ENCODE results near the gene MLNR. TPM values are rescaled to one million over a fixed set of nuclear protein-coding genes. Genes with fewer than 3 reads are reported as not detected.
A peak's percentile ranks its signal among the peaks of the same experiment; 100 is the strongest.

MLNR gene
- total RNA-seq, 2 experiments from 2014 or later = not detected

DNA sequence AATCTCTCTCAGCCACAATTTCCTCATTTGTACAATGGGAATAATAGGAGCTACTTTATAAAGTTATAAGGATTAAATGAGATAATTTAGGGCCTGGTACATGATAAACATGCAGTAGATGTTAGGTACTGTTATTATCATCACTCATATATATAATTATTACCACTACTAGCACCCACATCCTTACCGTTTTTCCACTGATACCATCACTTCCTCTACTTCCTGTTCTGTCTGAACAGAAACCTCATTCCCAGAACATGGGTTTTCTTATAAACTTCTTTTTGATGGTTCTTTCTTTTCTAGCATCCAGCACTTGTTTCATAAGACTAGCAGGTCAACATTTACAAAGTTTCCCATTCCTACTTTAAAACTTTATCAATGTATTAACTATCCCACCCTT, 33.9 kb downstream of the MLNR start:
- intact Hi-C loops (cut with micrococcal nuclease) = no loop called here
- no peaks in the 10 kb centered on the region for H3K9me3 Mint-ChIP-seq

DNA sequence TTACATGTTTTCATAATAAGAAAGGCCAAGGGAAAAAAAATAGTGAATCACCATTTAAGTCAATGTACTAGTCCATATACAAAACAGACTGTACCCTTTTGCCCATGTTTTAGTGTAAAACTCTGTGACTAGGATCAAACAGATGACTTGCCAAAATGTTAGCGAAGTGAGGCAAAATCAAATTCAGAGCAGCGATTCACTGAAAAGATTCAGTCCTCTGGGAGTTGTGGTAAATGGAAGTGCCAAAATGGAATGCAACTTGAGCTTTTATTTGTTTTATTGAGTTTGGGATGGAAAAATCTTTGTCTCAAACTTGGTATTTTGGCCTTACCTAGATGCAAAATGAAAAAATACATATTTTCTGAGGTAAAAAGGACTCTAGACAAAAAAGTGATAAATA, 36.7 kb downstream of the MLNR start:
- CTCF ChIA-PET = interaction anchor here (1.5 kb wide), 1 partner anchor 8 kb away, joined by 6 read pairs; no protein-coding TSS in a partner anchor
- no peak overlapping the region for H3K27ac Mint-ChIP-seq

More for the DNA sequence above, 33.9 kb downstream of the MLNR start:
- H3K27me3 Mint-ChIP-seq = no peaks in the 10 kb centered on the region
- TF ChIP-seq, protein P1, sequence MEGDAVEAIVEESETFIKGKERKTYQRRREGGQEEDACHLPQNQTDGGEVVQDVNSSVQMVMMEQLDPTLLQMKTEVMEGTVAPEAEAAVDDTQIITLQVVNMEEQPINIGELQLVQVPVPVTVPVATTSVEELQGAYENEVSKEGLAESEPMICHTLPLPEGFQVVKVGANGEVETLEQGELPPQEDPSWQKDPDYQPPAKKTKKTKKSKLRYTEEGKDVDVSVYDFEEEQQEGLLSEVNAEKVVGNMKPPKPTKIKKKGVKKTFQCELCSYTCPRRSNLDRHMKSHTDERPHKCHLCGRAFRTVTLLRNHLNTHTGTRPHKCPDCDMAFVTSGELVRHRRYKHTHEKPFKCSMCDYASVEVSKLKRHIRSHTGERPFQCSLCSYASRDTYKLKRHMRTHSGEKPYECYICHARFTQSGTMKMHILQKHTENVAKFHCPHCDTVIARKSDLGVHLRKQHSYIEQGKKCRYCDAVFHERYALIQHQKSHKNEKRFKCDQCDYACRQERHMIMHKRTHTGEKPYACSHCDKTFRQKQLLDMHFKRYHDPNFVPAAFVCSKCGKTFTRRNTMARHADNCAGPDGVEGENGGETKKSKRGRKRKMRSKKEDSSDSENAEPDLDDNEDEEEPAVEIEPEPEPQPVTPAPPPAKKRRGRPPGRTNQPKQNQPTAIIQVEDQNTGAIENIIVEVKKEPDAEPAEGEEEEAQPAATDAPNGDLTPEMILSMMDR (IDR thresholded peaks at IDR 0.05) = no peak
- H3K36me3 Mint-ChIP-seq (ENCODE audit: low read depth) = peaks cover 40% of the 10 kb centered on the region
- no peak overlapping the region for H3K27ac Mint-ChIP-seq
- POLR2A ChIA-PET = no interaction called here
- H3K4me3 Mint-ChIP-seq = no peak overlapping the region
- ATAC-seq = no peak
- CTCF ChIA-PET = interaction anchor here (3.2 kb wide), 1 partner anchor 26 kb away, joined by 12 read pairs; no protein-coding TSS in a partner anchor
- H3K4me1 Mint-ChIP-seq (ENCODE audit: low read depth) = peaks cover 53% of the 10 kb centered on the region
- no peak for DNase-seq

DNA sequence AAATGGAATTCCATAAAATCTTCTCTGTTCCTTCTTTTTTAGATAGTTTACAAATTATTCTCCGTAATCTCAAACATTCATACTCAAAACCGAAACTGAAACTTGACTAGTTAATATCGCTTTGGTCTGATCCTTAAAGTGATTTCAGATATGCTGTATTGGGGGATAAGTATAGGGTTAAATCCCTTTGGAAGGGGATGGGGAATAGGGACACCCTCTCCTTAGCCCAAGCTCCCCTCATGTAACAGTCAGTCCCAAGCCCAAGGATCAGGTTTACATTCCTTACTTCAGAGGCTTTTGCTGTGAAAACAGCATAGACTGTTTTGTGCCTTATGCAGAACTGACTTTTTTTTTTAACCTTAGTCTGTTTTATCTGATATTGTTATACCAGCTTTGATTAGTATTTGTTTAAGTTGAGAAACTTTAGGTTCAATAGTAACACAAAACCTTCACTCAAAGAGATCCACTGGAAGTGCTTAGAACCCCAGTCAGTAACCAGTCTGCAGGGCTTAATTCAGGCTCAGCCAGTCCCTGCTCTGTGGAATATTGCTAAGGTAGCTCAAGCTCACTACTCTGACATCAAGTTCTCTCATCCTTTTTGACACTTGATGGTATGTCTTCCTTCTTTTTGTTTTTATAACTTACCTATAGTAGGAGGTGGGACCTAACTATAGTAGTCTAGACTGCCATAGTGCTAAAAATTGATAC, 38.1 kb downstream of the MLNR start:
- ATAC-seq = peak; percentile 53
- H3K9me3 Mint-ChIP-seq = no peaks in the 10 kb centered on the region
- H3K36me3 Mint-ChIP-seq (ENCODE audit: low read depth) = peaks cover 48% of the 10 kb centered on the region
- ChIA-PET POLR2A (interaction anchor here (0.6 to 1.9 kb wide), 2 partner anchors 10 to 91 kb away, joined by 3 to 11 read pairs; partner anchors contain the start of gene CDADC1), CTCF (interaction anchor here (1.0 to 2.0 kb wide), 4 partner anchors 10 to 159 kb away, joined by 3 to 6 read pairs (median 4); no protein-coding TSS in a partner anchor)
- no peak for DNase-seq
- peak overlapping the region; percentile 31 for H3K27ac Mint-ChIP-seq
- H3K27me3 Mint-ChIP-seq = no peaks in the 10 kb centered on the region
- intact Hi-C loops (cut with micrococcal nuclease) = no loop called here
- peaks cover 28% of the 10 kb centered on the region for H3K4me1 Mint-ChIP-seq (ENCODE audit: low read depth)
- TF ChIP-seq, protein P1 (IDR thresholded peaks at IDR 0.05) = no peak
- H3K4me3 Mint-ChIP-seq = peak overlapping the region; percentile 67

More for the DNA sequence above, 36.7 kb downstream of the MLNR start:
- intact Hi-C loops (cut with micrococcal nuclease) = no loop called here
- Mint-ChIP-seq H3K27me3 (no peaks in the 10 kb centered on the region), H3K36me3 (ENCODE audit: low read depth) (peaks cover 49% of the 10 kb centered on the region), H3K9me3 (no peaks in the 10 kb centered on the region), H3K4me1 (ENCODE audit: low read depth) (peaks cover 36% of the 10 kb centered on the region), H3K4me3 (no peak overlapping the region)
- TF ChIP-seq, protein P1 (IDR thresholded peaks at IDR 0.05) = no peak
- DNase-seq = no peak
- no peak for ATAC-seq
- POLR2A ChIA-PET = interaction anchor here (1.9 kb wide), 1 partner anchor 9 kb away, joined by 11 read pairs; the partner anchor contains the start of gene CDADC1

- Mint-ChIP-seq H3K27ac (no peak overlapping the region), H3K4me1 (ENCODE audit: low read depth) (peaks cover 19% of the 10 kb centered on the region), H3K27me3 (no peaks in the 10 kb centered on the region), H3K9me3 (no peaks in the 10 kb centered on the region), H3K36me3 (ENCODE audit: low read depth) (peaks cover 42% of the 10 kb centered on the region), H3K4me3 (no peak overlapping the region)
- ChIA-PET POLR2A (no interaction called here), CTCF (no interaction called here)
- DNase-seq (no peak), ATAC-seq (no peak)
- TF ChIP-seq, protein P1 (IDR thresholded peaks at IDR 0.05) = no peak
- intact Hi-C loops (cut with micrococcal nuclease) = no loop called here
Observed at GRCh38 chr13:49259586-49259985, 39.4 kb downstream of the MLNR start.

DNA sequence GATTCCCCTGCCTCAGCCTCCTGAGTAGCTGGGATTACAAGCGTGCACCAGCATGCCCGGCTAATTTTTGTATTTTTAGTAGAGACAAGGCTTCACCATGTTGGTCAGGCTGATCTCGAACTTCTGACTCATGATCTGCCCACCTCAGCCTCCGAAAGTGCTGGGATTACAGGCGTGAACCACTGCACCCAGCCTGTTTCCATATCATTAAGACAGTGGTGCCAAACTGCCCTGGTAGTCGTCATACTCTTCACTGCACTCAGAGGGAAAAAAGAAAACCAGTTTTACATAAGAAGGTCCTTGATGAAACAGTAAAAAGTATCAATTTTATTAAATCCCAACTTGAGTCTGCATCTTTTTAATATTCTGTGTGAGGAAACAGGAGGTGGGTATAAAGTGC, 42.5 kb downstream of the MLNR start:
- H3K4me3 Mint-ChIP-seq = no peak overlapping the region
- TF ChIP-seq, protein P1 (IDR thresholded peaks at IDR 0.05) = no peak
- DNase-seq = no peak

More for the DNA sequence above, 42.5 kb downstream of the MLNR start:
- intact Hi-C loops (cut with micrococcal nuclease) = no loop called here
- H3K4me1 Mint-ChIP-seq (ENCODE audit: low read depth) = peaks cover 5% of the 10 kb centered on the region
- no peaks in the 10 kb centered on the region for H3K9me3 Mint-ChIP-seq
- ATAC-seq = no peak
- H3K36me3 Mint-ChIP-seq (ENCODE audit: low read depth) = peaks cover 20% of the 10 kb centered on the region
- no peaks in the 10 kb centered on the region for H3K27me3 Mint-ChIP-seq
- ChIA-PET CTCF (interaction anchor here (1.2 to 2.2 kb wide), 2 partner anchors 18 kb away, joined by 4 to 7 read pairs; no protein-coding TSS in a partner anchor), POLR2A (no interaction called here)
- no peak overlapping the region for H3K27ac Mint-ChIP-seq

All from activated CD8-positive, alpha-beta T cell treated with anti-CD3 and anti-CD28 coated beads for 36 hours (primary cell).